GM21786 (cell line): ENCODE results near the gene HMX3.
A peak's percentile ranks its signal among the peaks of the same experiment; 100 is the strongest.

Experiments used
- ATAC-seq: cut with Tn5 transposase; IDR thresholded peaks from one replicate; pipeline ENCODE4 v1.9.1; 2021; ENCODE audit not compliant: unreplicated experiment

Gene HMX3

DNA sequence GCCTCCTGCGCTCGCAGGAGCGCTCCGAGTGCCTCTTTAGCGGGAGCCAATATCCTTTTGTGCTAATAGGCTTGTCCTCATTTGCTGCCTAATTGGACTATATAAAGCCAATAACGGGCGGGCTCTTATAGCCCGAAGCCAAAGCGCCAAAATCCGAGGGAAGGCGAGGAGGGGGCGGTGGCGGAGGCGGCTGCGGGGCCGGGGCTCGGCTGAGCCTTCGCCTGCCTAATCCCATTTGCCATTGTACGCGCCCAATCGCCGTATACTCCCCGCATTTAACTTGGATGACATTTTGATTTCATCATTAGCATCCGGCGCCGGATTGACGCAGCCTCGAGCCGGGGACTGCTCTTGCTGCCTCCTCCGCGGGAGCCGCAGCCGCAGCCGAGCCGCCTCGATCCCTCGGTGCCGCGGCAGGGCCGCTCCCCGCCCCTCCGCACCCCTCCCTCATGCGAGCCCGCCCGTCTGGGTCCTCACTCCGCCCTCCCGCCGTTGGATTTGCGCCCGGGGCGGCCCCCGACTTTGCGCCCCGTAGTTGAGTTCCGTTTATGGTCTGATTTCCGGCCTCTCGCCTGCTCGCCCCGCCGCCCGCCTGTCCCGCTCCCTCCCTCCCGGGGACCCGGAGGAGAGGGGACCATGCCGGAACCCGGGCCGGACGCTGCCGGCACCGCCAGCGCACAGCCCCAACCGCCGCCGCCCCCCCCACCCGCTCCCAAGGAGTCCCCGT is at the start of gene HMX3:
TSS of gene HMX3 (plus strand) at position 556 of the 727 bp plus-strand sequence. CDS start at position 637, 81 bp downstream.
- no peak for ATAC-seq

DNA sequence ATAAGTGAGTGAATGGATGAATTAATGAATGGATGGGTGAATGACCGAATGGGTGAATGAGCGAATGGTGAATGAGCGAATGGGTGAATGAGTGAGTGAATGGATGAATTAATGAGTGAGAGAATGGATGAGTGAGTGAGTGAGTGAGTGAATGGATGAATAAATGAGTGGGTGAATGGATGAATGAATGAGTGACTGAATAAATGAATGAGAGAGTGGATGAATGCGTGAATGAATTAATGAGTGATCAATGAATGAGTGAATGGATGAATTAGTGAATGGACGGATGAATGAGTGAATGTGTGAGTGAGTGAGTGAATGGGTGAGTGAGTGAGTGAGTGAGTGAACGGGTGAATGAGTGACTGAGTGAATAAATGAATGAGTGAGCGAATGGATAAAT is 49.5 kb upstream of the HMX3 start:
- no peak for ATAC-seq

DNA sequence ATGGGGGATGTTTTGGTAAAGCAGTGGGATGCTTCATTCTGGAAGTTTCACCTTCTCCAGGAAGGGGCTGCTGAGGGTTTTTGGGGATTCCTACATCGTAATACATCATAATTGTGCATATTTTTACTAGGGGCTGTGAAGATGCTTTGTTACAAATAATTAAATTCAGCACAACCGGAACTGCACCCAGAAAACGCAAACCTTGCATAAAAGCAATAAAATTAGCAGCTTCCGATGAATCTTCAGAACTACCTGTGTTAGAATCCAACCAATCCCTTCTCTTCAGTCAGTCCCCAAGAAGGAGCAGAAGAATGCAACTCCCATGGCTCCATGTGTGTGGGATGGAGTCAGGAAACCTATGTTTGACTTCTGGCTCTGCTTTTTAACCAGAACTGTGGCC is 48.4 kb upstream of the HMX3 start:
- no peak for ATAC-seq

DNA sequence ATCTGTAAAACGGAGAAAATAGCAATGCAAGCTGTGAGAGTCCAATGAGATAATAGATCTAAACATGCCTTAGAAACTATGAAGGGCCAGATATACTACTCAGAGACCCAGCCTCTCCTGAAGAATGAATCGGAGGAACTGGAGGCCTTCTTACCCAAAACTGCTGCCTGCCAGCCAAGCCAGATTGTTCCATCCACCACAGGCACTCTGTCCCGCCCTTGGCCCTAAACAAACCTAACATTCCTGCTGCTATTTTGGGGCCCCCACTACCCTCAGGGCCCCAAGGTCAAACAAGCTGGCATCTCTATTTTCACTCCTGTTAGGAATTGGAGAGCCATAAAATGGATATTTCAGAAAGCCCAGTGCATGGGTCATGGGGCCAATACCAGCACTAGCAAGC is 48.0 kb upstream of the HMX3 start:
- no peak for ATAC-seq

DNA sequence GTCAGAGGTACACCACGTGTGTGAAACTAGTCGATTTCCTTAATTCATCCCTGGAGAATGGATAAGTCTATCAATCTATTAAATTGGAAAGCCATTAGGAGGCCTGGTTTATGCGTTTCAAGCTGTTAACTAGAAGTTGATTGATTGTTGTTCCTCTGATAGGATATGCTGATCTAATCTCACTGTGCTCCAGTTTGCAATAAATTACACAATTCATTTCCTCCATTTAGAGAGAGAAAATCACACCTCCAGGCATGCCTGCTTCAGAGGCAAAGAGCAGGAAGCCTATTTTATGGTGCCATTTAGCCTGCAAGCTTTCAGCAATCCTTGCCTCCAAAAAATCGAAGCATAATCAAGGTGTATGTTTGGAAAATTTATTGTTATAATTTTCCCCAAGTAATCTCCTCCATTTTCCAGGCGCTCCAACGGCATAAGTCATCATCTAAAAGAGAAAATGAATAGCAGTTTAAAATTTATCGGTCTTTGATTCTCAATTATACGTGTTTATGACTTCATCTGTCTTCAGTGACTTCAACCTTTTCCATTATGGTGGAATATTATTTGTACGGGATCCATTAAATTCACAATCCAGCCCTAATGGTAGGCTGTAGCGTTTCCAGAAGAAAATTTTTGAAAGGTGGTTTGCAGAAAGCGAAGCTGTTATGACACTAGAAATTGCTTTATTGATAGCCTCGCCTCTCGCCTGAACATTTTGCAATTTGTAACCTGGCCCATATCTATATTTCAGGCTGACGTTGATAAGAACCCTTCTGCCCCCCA is 42.9 kb upstream of the HMX3 start:
- no peak for ATAC-seq

DNA sequence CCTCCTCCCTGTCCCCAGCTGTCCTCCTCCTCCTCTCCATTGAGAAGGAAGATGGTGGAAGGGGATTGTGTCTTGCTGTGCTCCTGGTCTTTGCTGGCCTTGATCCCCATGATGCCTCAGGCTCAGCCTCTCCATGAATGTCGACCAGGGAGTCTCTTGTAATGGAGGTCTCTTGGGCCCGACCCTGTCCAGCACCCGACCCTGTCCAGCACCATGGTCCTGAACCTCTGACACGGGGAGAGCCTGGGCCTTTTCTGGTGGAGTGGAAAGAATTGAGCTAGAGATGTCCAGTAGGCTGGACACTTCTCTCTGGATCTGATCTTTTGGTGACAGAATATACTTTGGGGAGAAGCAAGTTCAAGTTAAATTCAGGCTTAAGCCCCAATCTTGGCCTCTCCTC is 42.3 kb upstream of the HMX3 start:
- ATAC-seq = no peak

DNA sequence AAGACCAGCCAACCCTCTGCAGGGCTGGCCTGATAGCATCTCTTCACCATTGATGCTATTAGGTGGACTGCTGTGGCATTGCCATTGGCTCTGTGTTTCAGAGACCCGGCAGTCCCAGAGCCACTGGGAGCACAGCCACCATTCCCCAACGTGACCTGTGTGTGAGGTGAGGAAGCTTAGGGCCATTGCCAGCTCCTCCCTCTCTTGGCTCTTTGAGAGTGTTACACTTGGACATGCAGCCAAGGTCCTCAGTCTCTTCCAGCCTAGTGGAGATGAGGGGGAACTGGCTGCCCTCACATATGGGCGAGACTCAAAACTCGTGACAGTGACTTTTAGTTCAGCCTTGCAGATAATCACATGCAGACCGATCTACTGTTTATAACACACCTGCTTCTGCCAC is 39.3 kb upstream of the HMX3 start:
- no peak for ATAC-seq

DNA sequence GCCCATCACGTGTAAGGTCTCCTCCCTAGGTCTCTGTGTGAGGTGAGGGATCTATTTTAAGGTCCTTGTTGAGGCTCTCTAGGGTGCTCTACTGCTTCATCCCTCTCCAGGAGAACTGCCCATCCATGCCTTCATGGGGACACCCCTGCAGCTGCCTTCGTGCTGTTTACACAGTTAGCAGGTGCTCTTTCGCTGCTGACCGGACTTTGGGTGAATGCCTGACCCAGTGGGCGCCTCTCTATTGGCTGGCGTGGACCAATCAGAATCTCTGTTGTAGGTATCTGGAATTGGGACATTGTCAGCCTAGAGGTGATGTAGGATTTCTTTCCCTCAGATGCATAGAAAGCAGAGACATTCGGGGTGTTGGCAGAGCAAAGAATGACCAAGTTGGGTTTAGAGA is 38.7 kb upstream of the HMX3 start:
- no peak for ATAC-seq

DNA sequence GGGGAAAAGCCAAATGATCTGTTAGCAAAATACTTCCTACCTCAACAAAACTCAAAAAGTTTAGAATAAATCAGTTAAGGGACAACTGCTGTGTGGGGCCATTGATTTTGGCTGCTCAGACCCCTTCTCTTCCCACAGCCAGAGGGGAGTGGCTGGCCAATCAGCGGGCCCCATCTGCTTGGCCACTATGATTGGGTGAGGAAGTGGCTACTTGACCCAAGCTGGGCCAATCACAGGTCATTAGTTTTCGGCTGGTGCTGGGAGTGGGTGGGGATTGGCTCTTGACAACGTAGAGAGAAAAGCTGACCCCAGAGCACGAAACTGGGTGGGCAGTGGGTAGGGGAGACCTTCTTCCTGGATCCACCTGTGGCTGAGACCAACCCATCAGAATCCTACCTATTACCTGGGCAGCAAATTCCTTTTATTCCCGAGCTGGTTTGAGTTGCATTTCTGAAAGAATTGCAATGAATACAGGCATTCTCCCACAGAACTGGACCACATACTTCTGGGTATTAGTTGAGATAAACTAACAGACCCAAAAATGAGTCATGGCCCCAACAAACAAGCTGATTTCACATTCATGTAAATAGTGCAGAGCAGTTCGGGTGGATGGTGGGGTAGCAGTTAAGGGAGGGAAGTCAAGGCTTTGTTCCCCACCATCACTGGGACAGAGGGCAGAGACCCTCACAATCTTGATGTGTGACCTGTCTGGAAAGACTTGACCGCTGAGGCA is 35.6 kb upstream of the HMX3 start:
- ATAC-seq = no peak

DNA sequence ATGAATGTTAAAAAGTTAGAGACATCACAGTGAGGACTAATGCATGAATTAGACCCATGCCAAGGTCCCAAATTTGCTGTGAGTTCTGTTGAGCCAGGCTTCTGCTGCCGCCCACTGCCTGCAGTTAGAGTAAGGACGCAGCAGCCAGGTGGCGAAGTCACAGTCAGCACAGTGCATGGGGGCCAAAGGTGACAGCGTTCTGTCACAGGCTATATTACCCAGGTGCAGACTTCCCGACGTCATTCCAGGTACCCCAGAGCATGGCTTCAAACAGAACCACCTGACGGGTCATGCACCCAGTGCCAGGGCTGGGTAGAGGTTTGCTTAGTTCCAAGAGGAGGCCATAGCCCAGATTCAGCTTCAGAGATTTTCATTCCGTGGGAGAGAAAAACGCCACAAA is 33.9 kb upstream of the HMX3 start:
- ATAC-seq = no peak

DNA sequence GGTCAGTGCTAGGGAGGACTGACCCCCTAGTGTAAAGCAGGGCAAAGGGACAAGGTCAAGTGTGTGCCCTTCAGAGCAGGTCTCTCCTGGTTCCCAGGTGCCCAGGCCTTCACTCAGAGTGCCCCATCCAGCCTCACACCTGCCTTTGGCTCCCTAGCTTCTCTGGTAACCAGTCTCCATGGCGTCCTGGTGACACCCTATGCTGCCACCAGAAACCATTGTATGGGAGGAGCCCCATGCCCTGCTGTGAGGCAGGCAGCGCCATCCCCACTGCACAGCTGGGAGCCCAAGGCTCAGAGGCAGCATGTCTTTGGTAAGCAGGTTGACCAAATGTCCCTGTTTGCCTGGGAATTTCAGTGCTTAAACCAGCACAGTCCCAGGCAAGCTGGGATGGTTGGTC is 33.1 kb upstream of the HMX3 start:
- no peak for ATAC-seq

DNA sequence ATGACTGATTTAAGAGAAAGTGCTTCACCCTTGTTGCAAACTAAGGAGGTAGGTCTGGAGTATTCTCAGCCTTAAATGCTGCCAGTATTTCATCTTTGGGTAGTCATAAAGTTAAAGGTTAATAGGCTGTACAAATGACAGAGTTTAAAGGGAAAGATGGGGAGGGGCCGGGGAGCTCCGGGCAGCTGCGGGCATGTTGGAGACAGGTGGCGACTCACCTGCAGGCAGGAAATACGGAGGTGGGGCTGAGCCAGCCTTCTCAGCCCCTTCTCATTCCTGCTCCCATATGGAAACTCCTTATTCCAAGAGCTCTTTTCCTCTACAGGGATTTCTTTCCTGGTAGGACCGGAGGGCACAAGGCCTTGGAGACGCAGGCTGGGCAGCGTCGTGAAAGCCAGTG is 31.8 kb upstream of the HMX3 start:
- ATAC-seq = no peak

DNA sequence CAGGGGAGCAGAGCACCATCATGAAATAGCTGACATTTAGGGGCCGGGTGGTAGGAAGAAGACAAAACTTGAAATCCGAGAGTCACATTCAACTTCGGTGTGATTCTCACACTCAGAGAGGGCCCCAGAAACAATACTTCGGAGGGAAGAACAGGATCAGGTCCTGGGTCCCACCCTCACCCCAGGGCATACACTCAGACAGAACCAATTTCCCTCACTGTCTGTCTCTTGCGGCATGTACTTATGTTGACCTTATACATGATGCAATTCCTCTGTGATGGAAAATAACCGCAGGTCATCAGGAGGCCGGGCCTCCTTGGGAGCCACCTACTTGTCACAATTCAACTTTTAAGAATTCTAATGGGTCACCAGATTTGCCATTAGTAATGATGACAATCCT is 26.3 kb upstream of the HMX3 start:
- ATAC-seq = no peak

DNA sequence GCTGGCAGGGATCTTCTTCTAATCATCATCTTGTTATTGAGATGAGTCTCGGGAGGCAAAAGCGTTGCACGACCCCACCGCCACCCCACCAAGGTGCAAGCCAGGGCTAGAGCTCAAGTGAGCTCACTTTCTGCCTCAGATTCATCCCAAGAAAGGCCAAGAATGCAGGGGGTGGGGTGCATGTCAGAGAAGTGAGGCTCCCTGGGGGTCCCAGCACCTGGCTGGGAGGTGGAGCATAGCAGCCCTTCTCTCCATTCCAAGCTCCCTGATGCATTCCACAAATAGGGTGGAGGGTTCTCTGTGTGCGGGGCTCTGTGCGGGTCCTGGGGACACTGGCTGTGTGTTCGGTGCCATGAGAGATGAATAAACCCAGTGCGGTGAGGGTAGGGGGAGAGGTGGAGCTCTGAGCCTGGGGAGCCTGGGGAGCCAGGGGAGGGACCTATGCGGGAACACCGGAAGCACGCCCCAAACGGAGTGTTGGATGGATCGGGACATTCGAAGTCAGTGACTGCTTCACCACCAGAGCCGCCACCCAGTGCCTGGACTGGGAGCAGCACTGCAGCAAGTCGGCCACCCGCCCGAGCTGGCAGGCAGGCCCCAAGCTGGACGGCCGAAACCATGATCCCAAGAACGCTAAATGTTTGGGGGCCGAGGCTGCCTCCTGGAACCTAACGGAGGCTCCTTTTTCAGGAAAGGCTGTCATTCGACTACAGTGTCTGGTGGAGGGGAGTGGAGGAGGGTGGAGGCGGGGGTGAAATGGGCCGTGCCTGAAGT is 17.9 kb upstream of the HMX3 start:
- ATAC-seq = no peak

DNA sequence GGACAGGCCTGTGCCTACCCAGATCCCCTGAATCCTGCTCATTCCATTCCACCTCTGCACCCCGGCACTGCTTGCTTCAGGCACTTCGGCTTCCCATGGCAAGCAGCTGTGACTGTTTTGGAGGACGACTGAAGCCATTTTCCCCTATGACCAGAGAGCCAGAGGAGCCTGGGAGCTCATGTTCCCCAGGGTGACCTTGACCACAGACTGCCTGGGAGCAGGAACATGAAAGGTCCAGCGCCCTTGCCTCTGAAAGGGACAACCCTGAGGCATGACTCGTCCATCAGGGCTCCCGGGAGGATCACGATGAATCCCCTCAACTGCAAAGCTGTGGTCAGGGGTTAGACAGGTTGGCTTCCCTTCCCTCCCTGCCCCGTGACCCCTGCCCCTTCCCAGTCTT is 16.7 kb upstream of the HMX3 start:
- no peak for ATAC-seq

DNA sequence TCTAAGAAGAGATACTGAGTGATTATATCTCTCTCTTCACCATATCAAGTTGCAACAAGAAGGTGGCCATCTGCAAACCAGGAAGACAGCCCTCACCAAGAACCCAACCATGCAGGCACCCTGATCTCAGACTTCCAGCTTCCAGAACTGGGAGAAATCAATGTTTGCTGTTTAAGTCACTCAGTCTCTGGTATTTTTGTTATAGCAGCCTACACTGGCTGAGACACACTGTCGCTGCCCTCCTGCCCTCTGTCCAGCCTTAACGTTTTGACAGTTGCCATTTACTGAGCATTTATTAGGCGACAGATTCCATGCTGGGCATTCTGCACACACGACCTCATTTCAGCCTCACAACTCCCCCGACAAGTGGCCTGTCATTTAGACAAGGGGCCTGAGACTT is 9.5 kb upstream of the HMX3 start:
- ATAC-seq = no peak

DNA sequence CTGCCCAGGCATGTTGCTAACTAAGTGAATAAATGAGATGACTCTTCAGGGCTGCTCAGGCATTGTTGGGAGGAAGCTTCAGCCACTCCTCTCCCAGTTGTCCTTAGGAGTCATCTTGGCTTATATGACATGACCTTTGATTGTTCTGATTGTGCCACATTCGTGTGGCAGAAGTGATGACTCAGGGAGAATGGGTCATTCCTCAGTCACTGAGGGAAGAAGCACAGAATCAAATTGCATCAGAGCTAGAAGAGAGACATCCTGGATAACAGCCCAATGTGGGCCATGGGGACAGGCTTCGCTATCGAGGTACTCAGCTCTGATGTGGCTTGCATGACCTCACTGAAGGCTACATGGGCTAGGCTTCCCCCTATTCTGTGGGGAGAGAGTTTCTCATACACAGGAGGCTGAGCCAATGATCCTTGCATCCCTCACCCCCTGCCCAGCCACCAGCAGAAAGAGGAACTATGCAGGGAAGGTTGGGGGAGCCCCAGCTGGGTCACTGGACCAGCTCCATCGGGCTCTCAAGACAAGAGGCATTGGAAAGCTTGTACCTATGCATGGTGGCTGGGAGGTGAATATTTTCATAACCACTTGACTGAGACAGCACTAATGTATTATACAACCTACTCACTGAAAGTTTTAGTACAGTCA is 6.0 kb upstream of the HMX3 start:
- ATAC-seq = no peak

DNA sequence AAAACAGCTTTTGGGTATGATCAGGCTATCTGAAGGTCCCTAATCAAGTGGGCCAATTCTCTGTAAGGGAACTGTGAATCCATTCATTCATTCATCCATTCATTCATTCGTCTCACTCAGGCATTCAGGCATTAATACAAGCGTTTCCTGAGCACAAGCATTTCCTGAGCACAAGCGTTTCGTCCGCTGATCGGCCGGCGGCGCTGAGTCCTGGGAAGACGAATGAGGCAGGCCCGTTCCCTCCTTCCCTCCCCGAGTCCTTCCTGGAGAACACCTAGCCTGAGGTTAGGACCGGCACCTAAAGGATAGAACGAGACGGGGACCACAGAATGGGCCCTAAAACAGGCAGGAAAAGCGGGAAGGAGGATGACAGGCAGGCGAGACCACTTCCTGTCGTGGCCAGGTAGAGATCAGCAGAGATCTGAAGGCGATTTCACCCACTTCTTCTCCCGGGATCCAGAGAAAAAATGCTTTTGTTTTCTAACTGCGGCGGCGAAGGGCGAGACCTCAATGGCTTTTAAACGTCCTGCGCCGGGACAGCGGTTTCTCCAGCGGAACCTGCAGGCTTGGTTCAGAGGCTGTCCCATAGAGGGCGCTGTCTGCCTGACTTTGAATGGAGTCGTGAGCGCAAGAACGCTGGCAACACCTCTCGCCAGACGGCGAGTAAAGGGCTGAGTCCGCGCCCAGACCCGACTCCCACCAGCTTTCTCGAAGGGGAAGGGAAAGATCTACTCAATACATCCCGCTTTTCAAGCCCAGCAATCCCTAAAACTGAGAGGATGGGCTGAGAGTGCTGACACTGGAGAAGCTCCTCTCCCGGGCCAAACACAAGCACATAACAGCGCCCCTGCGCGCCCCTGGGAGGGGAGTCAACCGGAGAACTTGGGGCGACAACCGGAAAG is 2.9 kb upstream of the HMX3 start:
- ATAC-seq = peak; percentile 49

DNA sequence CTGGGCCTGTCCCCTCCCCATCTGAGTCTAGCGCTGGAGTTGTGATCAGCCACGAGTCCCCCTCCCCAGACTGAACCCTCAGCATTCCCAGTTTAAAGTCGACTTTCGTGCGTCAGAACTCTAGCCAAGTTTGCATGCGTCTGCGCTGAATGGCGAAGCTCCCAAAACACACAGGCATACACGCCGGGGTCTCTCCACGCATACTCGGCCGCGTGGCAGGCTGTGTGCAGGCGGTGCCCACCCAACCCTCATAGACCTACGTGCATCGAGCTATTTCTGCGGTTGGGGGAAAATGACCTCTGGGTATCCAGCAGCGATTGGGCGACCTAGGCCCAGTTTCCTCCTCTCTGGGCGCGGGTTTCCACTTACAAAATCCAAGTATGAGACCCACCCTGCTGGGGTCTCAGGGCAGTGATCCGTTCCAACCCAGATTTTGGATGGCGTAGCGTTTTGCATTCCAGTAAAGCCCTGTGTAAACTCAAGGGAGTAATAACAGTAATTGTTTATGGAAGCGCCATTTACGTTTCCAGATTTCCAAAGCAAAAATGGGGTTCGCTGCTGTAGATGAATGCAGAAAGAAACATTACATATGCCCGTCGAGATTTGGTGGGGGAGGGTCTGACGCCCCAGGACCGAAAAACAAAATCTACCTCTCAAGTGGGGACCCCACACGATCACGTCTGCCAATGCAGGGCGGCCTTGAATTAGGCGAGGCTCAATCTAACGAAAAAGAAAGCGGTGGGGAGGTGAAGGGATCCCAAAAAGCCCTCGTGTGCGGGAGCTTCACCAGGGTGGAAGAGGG is 2.0 kb upstream of the HMX3 start:
- ATAC-seq = no peak
